HCT116 (cell line): Measurements from ENCODE around the gene DAO. TPM values are rescaled to one million over a fixed set of nuclear protein-coding genes. Genes with fewer than 3 reads are reported as not detected.

Experiments used
- ATAC-seq: fragments of 200-7000 bp; cut with Tn5 transposase; 2 replicates; pipeline ENCODE4 v1.9.1; 2020; ENCODE audit warnings: mild to moderate bottlenecking, moderate library complexity
- BruUV-seq: library from RNA; stranded (reverse); fragments of 400-500 nt; replicated peaks from 2 replicates; lab custom pipeline; 2021; lab: Mats Ljungman, UMichigan
- CTCF ChIA-PET: fragments of 300-600 bp; sonication (Branson Sonifier 250); formaldehyde crosslinking; loops from one replicate; lab custom pipeline; 2021; ENCODE audit warnings: antibody characterized with exemption; lab: Charles Lee
- POLR2A ChIA-PET: fragments of 300-600, 350-600 bp; sonication (Branson Sonifier 250); formaldehyde crosslinking; loops from one replicate; lab custom pipeline; 2021; ENCODE audit warnings: antibody characterized with exemption; lab: Charles Lee
- RAD21 ChIA-PET, 2 experiments: fragments of 300-600 bp; sonication (Branson Sonifier 250); formaldehyde crosslinking; loops; one replicate each; lab custom pipeline; 2023; ENCODE audit warnings: low total read pairs in 2 of 2; ENCODE audit not compliant: uncharacterized antibody in 2 of 2, unreplicated experiment in 2 of 2, low non-redundant PET in 1 of 2; lab: Charles Lee
- DNase-seq: peaks from one replicate; pipeline ENCODE4 v3.0.0-alpha.2; 2010; ENCODE audit warnings: low read depth, low spot score
- H2AFZ ChIP-seq: fragments of 200-600 bp; shearing (Covaris generic), sonication (generic); 2 replicates; pipeline ENCODE4 v1.6.1; 2017; ENCODE audit warnings: low read depth, mixed run types, mixed read lengths, antibody characterized with exemption, low read length; ENCODE audit not compliant: poor library complexity, severe bottlenecking
- H3K27ac ChIP-seq: 2 replicates; pipeline ENCODE4 v1.5.1; 2012; ENCODE audit warnings: low read depth, low read length
- H3K27me3 ChIP-seq: fragments of 200-600 bp; sonication (generic); 2 replicates; pipeline ENCODE4 v1.6.1; 2016; ENCODE audit warnings: mixed run types, low read length, mixed read lengths; ENCODE audit not compliant: insufficient read depth
- H3K36me3 ChIP-seq, 2 experiments: fragments of 200-500 bp in 1 of 2; fragments of 200-600 bp in 1 of 2; sonication (Bioruptor generic) in 1 of 2; sonication (generic) in 1 of 2; 2 replicates each; pipeline versions ENCODE4 v1.5.1 to v1.6.1; 2014 to 2016; ENCODE audit warnings: low read length in 2 of 2, inconsistent platforms in 1 of 2, mixed read lengths in 1 of 2, mixed run types in 1 of 2; ENCODE audit not compliant: insufficient read depth in 2 of 2, control insufficient read depth in 1 of 2
- H3K4me1 ChIP-seq, 2 experiments: fragments of 200-600 bp in 1 of 2; sonication (generic) in 1 of 2; 2 replicates each; pipeline versions ENCODE4 v1.5.1 to v1.6.1; 2012 to 2017; ENCODE audit warnings: low read length in 2 of 2, inconsistent platforms in 1 of 2, mild to moderate bottlenecking in 1 of 2, mixed read lengths in 1 of 2, mixed run types in 1 of 2, moderate library complexity in 1 of 2; ENCODE audit not compliant: insufficient read depth in 2 of 2, control insufficient read depth in 1 of 2
- H3K4me2 ChIP-seq: fragments of 200-600 bp; sonication (generic); 2 replicates; pipeline ENCODE4 v1.6.1; 2017; ENCODE audit warnings: mixed run types, low read length, mixed read lengths
- H3K4me3 ChIP-seq, 2 experiments: fragments of 200-600 bp in 1 of 2; sonication (generic) in 1 of 2; replicated peaks in 1 of 2; 2 replicates each; pipeline ENCODE4 v1.5.1; 2011 to 2016; ENCODE audit warnings: low read length in 2 of 2, control low read depth in 1 of 2, low read depth in 1 of 2, mild to moderate bottlenecking in 1 of 2, mixed read lengths in 1 of 2, mixed run types in 1 of 2
- H3K79me2 ChIP-seq: fragments of 200-600 bp; sonication (generic); 2 replicates; pipeline ENCODE4 v1.6.1; 2017; ENCODE audit warnings: mild to moderate bottlenecking, mixed run types, low read length, moderate library complexity, mixed read lengths; ENCODE audit not compliant: insufficient read depth
- H3K9ac ChIP-seq: fragments of 200-600 bp; sonication (generic); 2 replicates; pipeline ENCODE4 v1.6.1; 2016; ENCODE audit warnings: low read length, mixed read lengths
- H3K9me2 ChIP-seq: fragments of 200-600 bp; sonication (generic), shearing (Covaris generic); 2 replicates; pipeline ENCODE4 v1.6.1; 2017; ENCODE audit warnings: mixed run types, mild to moderate bottlenecking, moderate library complexity; ENCODE audit not compliant: insufficient read depth
- H3K9me3 ChIP-seq, 2 experiments: fragments of 200-500 bp in 1 of 2; fragments of 200-600 bp in 1 of 2; sonication (Bioruptor generic) in 1 of 2; sonication (generic) in 1 of 2; 2 replicates each; pipeline ENCODE4 v1.6.1; 2014 to 2017; ENCODE audit warnings: low read length in 2 of 2, mixed read lengths in 2 of 2, inconsistent platforms in 1 of 2, low read depth in 1 of 2, mild to moderate bottlenecking in 1 of 2, mixed run types in 1 of 2, moderate library complexity in 1 of 2; ENCODE audit not compliant: control insufficient read depth in 1 of 2, insufficient read depth in 1 of 2
- H4K20me1 ChIP-seq: fragments of 200-600 bp; sonication (generic), shearing (Covaris generic); 2 replicates; pipeline ENCODE4 v1.6.1; 2017; ENCODE audit warnings: mixed run types, mild to moderate bottlenecking, moderate library complexity; ENCODE audit not compliant: insufficient read depth
- EGR1 ChIP-seq: IDR thresholded peaks from 2 replicates; pipeline ENCODE4 v1.6.1; 2012; ENCODE audit warnings: low read depth
- ELF1 ChIP-seq: IDR thresholded peaks from 2 replicates; pipeline ENCODE4 v1.6.1; 2012; ENCODE audit warnings: low read depth, borderline replicate concordance
- EZH2 ChIP-seq: fragments of 200-600 bp; sonication (generic); IDR thresholded peaks from 2 replicates; pipeline ENCODE4 v1.6.1; 2017; ENCODE audit warnings: antibody characterized with exemption, mixed run types
- MAX ChIP-seq: IDR thresholded peaks from 2 replicates; pipeline ENCODE4 v1.6.1; 2012
- POLR2AphosphoS5 ChIP-seq: IDR thresholded peaks from 2 replicates; pipeline ENCODE4 v1.6.1; 2011; ENCODE audit warnings: mild to moderate bottlenecking, low read depth, low read length, moderate library complexity
- RAD21 ChIP-seq: IDR thresholded peaks from 2 replicates; pipeline ENCODE4 v1.6.1; 2012; ENCODE audit warnings: low read depth, mild to moderate bottlenecking
- REST ChIP-seq: IDR thresholded peaks from 2 replicates; pipeline ENCODE4 v1.6.1; 2012; ENCODE audit warnings: low read depth
- YY1 ChIP-seq: IDR thresholded peaks from 2 replicates; pipeline ENCODE4 v1.6.1; 2011; ENCODE audit warnings: low read length, low read depth, moderate library complexity, mild to moderate bottlenecking; ENCODE audit not compliant: insufficient replicate concordance; ENCODE audit errors: extremely low read depth
- intact Hi-C: fragments of 100-400 bp; cut with micrococcal nuclease; formaldehyde crosslinking; loops from 2 replicates; pipeline ENCODE4 v1.10.0; 2022
- total RNA-seq: library from RNA; stranded (reverse); gene quantifications from one replicate; pipeline ENCODE4 v1.2.1, GENCODE V29; 2021; ENCODE audit not compliant: unreplicated experiment
- TF ChIP-seq, protein P1 (sequence below), 3 experiments: fragments of 200-600 bp in 1 of 3; sonication (generic) in 1 of 3; IDR thresholded peaks in 2 of 3; conservative IDR thresholded peaks in 1 of 3; 2 replicates each; pipeline ENCODE4 v1.5.1; 2012 to 2017; ENCODE audit warnings: low read depth in 2 of 3, low read length in 2 of 3, antibody characterized with exemption in 1 of 3, borderline replicate concordance in 1 of 3, control low read depth in 1 of 3, mild to moderate bottlenecking in 1 of 3, mixed read lengths in 1 of 3, mixed run types in 1 of 3, moderate library complexity in 1 of 3; ENCODE audit not compliant: insufficient read depth in 1 of 3

The DAO gene
- total RNA-seq, 1 experiment from 2014 or later = not detected

- TF ChIP-seq EZH2 (no peak), EGR1 (no peak), YY1 (no peak), POLR2AphosphoS5 (peak; percentile 56), REST (no peak), MAX (no peak), RAD21 (no peak), ELF1 (no peak)
- TF ChIP-seq, protein P1, sequence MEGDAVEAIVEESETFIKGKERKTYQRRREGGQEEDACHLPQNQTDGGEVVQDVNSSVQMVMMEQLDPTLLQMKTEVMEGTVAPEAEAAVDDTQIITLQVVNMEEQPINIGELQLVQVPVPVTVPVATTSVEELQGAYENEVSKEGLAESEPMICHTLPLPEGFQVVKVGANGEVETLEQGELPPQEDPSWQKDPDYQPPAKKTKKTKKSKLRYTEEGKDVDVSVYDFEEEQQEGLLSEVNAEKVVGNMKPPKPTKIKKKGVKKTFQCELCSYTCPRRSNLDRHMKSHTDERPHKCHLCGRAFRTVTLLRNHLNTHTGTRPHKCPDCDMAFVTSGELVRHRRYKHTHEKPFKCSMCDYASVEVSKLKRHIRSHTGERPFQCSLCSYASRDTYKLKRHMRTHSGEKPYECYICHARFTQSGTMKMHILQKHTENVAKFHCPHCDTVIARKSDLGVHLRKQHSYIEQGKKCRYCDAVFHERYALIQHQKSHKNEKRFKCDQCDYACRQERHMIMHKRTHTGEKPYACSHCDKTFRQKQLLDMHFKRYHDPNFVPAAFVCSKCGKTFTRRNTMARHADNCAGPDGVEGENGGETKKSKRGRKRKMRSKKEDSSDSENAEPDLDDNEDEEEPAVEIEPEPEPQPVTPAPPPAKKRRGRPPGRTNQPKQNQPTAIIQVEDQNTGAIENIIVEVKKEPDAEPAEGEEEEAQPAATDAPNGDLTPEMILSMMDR (IDR thresholded peaks at IDR 0.05 in 2 of 3, conservative IDR thresholded peaks at IDR 0.05 in 1 of 3; ENCODE audit: borderline replicate concordance in 1 of 3, insufficient read depth in 1 of 3, low read depth in 2 of 3, low read length in 2 of 3) = no peak
- H3K27ac ChIP-seq = peak overlapping the region; percentile 92
- no TSS peak for BruUV-seq
- H3K4me2 ChIP-seq = peak overlapping the region; percentile 86
- peak; percentile 17 for ATAC-seq
- peak overlapping the region; percentile 99 for H3K9ac ChIP-seq
- H3K36me3 ChIP-seq = peaks cover 1 to 19% of the 10 kb centered on the region in 2 experiments; a peak in 3 of 4 replicates
- H3K27me3 ChIP-seq = no peaks in the 10 kb centered on the region
- H2AFZ ChIP-seq = no peak overlapping the region
- peak overlapping the region; percentile 86 to 99 for H3K4me3 ChIP-seq
- H4K20me1 ChIP-seq = no peaks in the 10 kb centered on the region
- H3K79me2 ChIP-seq = peaks cover 55% of the 10 kb centered on the region
- no peaks in the 10 kb centered on the region for H3K9me3 ChIP-seq
- ChIA-PET RAD21 (no interaction called here), POLR2A (interaction anchor here (1.1 to 1.3 kb wide), 2 partner anchors 18 to 35 kb away, joined by 4 to 5 read pairs; no protein-coding TSS in a partner anchor), CTCF (no interaction called here)
- H3K4me1 ChIP-seq = peaks cover 50 to 73% of the 10 kb centered on the region in 2 experiments
- no peaks in the 10 kb centered on the region for H3K9me2 ChIP-seq
- DNase-seq = no peak
- intact Hi-C loops = loop anchor here (2.0 kb wide), 1 partner anchor 294 kb away; the partner anchor contains the start of gene ISCU
Measured at GRCh38 chr12:108856428-108857157, 23.3 kb upstream of the DAO start.
